Neuronal stem cell (in vitro differentiated cells): ENCODE data around the gene UGT1A6.

Source experiments
- DNase-seq: peaks from one replicate; pipeline ENCODE4 v3.0.0-alpha.2; 2013; ENCODE audit warnings: low spot score
- H2AFZ ChIP-seq: one replicate; pipeline ENCODE4 v1.6.1; 2013; ENCODE audit warnings: mild to moderate bottlenecking, low read length, inconsistent platforms
- H2AK5ac ChIP-seq: 2 replicates; pipeline ENCODE4 v1.6.1; 2013; ENCODE audit warnings: low read depth, mild to moderate bottlenecking, inconsistent platforms, low read length, moderate library complexity, mixed read lengths
- H2BK120ac ChIP-seq: 2 replicates; pipeline ENCODE4 v1.6.1; 2013; ENCODE audit warnings: low read depth, mild to moderate bottlenecking, inconsistent platforms, low read length, moderate library complexity, mixed read lengths
- H2BK12ac ChIP-seq: one replicate; pipeline ENCODE4 v1.6.1; 2013; ENCODE audit warnings: low read length, inconsistent platforms
- H2BK15ac ChIP-seq: 2 replicates; pipeline ENCODE4 v1.6.1; 2013; ENCODE audit warnings: mild to moderate bottlenecking, low read length, inconsistent platforms, mixed read lengths
- H2BK5ac ChIP-seq: one replicate; pipeline ENCODE4 v1.6.1; 2013; ENCODE audit warnings: inconsistent platforms, mild to moderate bottlenecking, low read length, moderate library complexity
- H3K14ac ChIP-seq: one replicate; pipeline ENCODE4 v1.6.1; 2013; ENCODE audit warnings: low read length, inconsistent platforms
- H3K18ac ChIP-seq: 2 replicates; pipeline ENCODE4 v1.6.1; 2013; ENCODE audit warnings: low read length, inconsistent platforms
- H3K23ac ChIP-seq: 2 replicates; pipeline ENCODE4 v1.6.1; 2013; ENCODE audit warnings: low read depth, mild to moderate bottlenecking, mixed read lengths, low read length, inconsistent platforms; ENCODE audit not compliant: poor library complexity
- H3K27ac ChIP-seq: replicated peaks from 3 replicates; pipeline ENCODE4 v1.5.1; 2013; ENCODE audit warnings: low read length, inconsistent platforms
- H3K27me3 ChIP-seq, 3 experiments: 2 replicates each; pipeline ENCODE4 v1.6.1; 2013; ENCODE audit warnings: low read length in 3 of 3, mild to moderate bottlenecking in 2 of 3, inconsistent platforms in 1 of 3, low read depth in 1 of 3, mixed read lengths in 1 of 3, moderate library complexity in 1 of 3; ENCODE audit not compliant: control insufficient read depth in 3 of 3, insufficient read depth in 3 of 3
- H3K36me3 ChIP-seq, 2 donors: replicated peaks in 1 of 2; 2 replicates each; pipeline ENCODE4 v1.6.1; 2013; ENCODE audit warnings: low read length in 2 of 2; ENCODE audit not compliant: control insufficient read depth in 2 of 2, insufficient read depth in 2 of 2
- H3K4ac ChIP-seq: 2 replicates; pipeline ENCODE4 v1.6.1; 2013; ENCODE audit warnings: inconsistent platforms, mild to moderate bottlenecking, low read length, moderate library complexity
- H3K4me1 ChIP-seq, 2 donors: 1 replicate in 1 of 2; 2 replicates in 1 of 2; pipeline ENCODE4 v1.6.1; 2013; ENCODE audit warnings: low read length in 2 of 2, low read depth in 1 of 2; ENCODE audit not compliant: control insufficient read depth in 2 of 2, insufficient read depth in 1 of 2
- H3K4me2 ChIP-seq: one replicate; pipeline ENCODE4 v1.6.1; 2013; ENCODE audit warnings: mild to moderate bottlenecking, low read length, inconsistent platforms; ENCODE audit not compliant: insufficient read depth, poor library complexity, severe bottlenecking
- H3K4me3 ChIP-seq, 2 donors: 2 replicates each; pipeline ENCODE4 v1.5.1; 2013; ENCODE audit warnings: low read length in 2 of 2, mild to moderate bottlenecking in 2 of 2, inconsistent platforms in 1 of 2, moderate library complexity in 1 of 2
- H3K79me1 ChIP-seq: one replicate; pipeline ENCODE4 v1.6.1; 2013; ENCODE audit warnings: low read depth, mild to moderate bottlenecking, inconsistent platforms, low read length, moderate library complexity
- H3K9ac ChIP-seq: one replicate; pipeline ENCODE4 v1.6.1; 2013; ENCODE audit warnings: mild to moderate bottlenecking, low read depth, low read length, inconsistent platforms; ENCODE audit not compliant: poor library complexity
- H3K9me3 ChIP-seq, 2 donors: replicated peaks in 1 of 2; 2 replicates each; pipeline versions ENCODE3 to v1.6.1; 2013; ENCODE audit warnings: low read length in 2 of 2, mild to moderate bottlenecking in 2 of 2, inconsistent platforms in 1 of 2, low read depth in 1 of 2, mixed read lengths in 1 of 2, moderate library complexity in 1 of 2; ENCODE audit not compliant: control insufficient read depth in 2 of 2, insufficient read depth in 1 of 2
- H4K8ac ChIP-seq: one replicate; pipeline ENCODE4 v1.6.1; 2013; ENCODE audit warnings: low read depth, mild to moderate bottlenecking, inconsistent platforms, low read length, moderate library complexity
- H4K91ac ChIP-seq: one replicate; pipeline ENCODE4 v1.6.1; 2013; ENCODE audit warnings: low read length, low read depth, mild to moderate bottlenecking, inconsistent platforms; ENCODE audit not compliant: poor library complexity
- WGBS, 2 donors: extraction: QIAGEN DNeasy Blood & Tissue Kit; methylation state at CpG; one replicate each; pipeline ENCODE4 v1.1.7; 2013; ENCODE audit warnings: missing lambda C conversion rate in 2 of 2, mixed read lengths in 1 of 2; ENCODE audit not compliant: insufficient read length in 2 of 2, insufficient replicate concordance in 1 of 2; ENCODE audit errors: extremely low coverage in 2 of 2; 5-methylcytosine and 5-hydroxymethylcytosine counted together

UGT1A6 gene

GRCh38 chr2:233693963-233694362 is 1.3 kb downstream of the UGT1A6 start:
- H2BK120ac ChIP-seq, result no peak overlapping the region
- no peak overlapping the region for H3K4ac ChIP-seq
- no peaks in the 10 kb centered on the region for H3K79me1 ChIP-seq
- no peak overlapping the region for H2AK5ac ChIP-seq
- no peak overlapping the region for H3K4me2 ChIP-seq
- H4K91ac ChIP-seq, result no peak overlapping the region
- no peak overlapping the region for H3K14ac ChIP-seq
- no peaks in the 10 kb centered on the region for H3K9me3 ChIP-seq
- no peak overlapping the region for H3K18ac ChIP-seq
- no peak for DNase-seq
- no peaks in the 10 kb centered on the region for H3K36me3 ChIP-seq
- H4K8ac ChIP-seq, result no peak overlapping the region
- no peak overlapping the region for H3K27ac ChIP-seq
- no peak overlapping the region for H3K9ac ChIP-seq
- H3K27me3 ChIP-seq, result no peaks in the 10 kb centered on the region
- no peak overlapping the region for H2BK5ac ChIP-seq
- H2AFZ ChIP-seq, result no peak overlapping the region
- peaks cover 0 to 3% of the 10 kb centered on the region in 2 donors for H3K4me1 ChIP-seq
- H2BK15ac ChIP-seq, result no peak overlapping the region
- no CpG with 5 or more reads among the region's 6 CpGs for WGBS, 2 donors
- no peak overlapping the region for H2BK12ac ChIP-seq
- no peak overlapping the region for H3K23ac ChIP-seq
- H3K4me3 ChIP-seq, result no peak overlapping the region

DNA sequence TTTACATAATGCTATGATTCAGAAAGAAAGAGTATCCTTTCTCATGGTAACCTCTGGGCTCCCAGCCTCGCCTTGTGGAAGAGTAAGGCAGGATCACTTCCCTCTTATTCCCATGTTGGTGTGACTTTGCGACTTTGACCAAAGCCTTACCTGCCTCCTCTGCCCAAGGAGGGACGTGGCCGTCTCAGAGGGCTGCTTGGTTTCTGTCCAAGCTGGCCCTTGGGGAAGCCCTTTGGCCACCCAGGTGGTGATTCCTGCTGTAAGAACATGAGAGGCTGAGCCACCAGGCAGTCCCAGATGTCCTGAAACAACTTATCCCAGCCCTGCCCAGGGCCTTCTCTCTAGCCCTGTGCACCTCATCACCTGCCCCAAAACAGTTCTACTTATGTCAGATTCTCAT is 6.0 kb downstream of the UGT1A6 start:
- Histone ChIP-seq H4K91ac (no peak overlapping the region), H3K79me1 (no peaks in the 10 kb centered on the region), H3K36me3 (no peaks in the 10 kb centered on the region), H2BK120ac (no peak overlapping the region), H3K9ac (no peak overlapping the region), H3K14ac (no peak overlapping the region), H3K18ac (peak overlapping the region; percentile 38), H2BK5ac (no peak overlapping the region), H2BK12ac (no peak overlapping the region), H4K8ac (no peak overlapping the region), H2BK15ac (no peak overlapping the region), H3K27ac (no peak overlapping the region), H3K4me1 (peaks cover 9% of the 10 kb centered on the region in 2 donors), H3K4me2 (no peak overlapping the region), H2AK5ac (no peak overlapping the region), H3K4ac (peak overlapping the region; percentile 13), H3K27me3 (no peaks in the 10 kb centered on the region), H3K9me3 (no peaks in the 10 kb centered on the region), H3K23ac (no peak overlapping the region), H2AFZ (no peak overlapping the region), H3K4me3 (no peak overlapping the region)
- no CpG with 5 or more reads among the region's 4 CpGs for WGBS, 2 donors
- no peak for DNase-seq

DNA sequence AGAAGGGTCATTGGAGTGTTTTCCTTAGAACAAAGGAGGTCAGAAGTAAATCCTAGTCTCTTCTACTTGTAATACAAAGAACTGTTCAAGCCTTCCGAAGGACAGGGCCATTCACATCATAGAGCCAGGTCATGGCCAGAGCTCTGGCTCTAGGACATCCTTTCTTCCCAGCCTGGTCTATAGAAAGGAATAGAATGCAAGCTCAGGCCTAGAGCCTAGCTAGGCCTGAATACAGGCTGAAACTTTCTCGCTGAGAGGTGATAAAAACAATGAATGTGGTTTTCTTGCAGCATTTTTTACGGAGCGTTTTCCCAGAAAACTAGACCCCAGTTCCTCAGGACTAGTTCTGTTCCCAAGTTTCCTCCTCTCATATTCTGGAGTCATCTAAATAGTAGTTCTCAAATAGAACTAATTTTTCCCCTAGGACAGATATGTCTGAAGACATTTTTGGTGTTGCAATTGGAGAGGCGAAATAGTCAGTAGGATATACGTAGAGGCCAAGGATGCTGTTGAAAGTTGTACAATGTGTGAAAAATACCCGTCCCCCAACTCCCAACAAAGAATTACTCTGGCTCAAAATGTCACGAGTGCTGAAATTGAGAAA is 6.8 kb downstream of the UGT1A6 start:
- Histone ChIP-seq H2BK120ac (no peak overlapping the region), H2AK5ac (no peak overlapping the region), H2BK15ac (no peak overlapping the region), H3K14ac (no peak overlapping the region), H2BK12ac (no peak overlapping the region), H3K9ac (no peak overlapping the region), H2AFZ (peak overlapping the region; percentile 69), H3K27me3 (no peaks in the 10 kb centered on the region), H4K91ac (no peak overlapping the region), H3K4me1 (peaks cover 9% of the 10 kb centered on the region in 2 donors), H2BK5ac (no peak overlapping the region), H3K23ac (no peak overlapping the region), H3K4ac (no peak overlapping the region), H3K79me1 (no peaks in the 10 kb centered on the region), H3K36me3 (no peaks in the 10 kb centered on the region), H3K4me2 (no peak overlapping the region), H3K18ac (no peak overlapping the region), H3K27ac (peak overlapping the region; percentile 39), H4K8ac (no peak overlapping the region), H3K4me3 (no peak overlapping the region), H3K9me3 (no peaks in the 10 kb centered on the region)
- no peak for DNase-seq
- no CpG with 5 or more reads among the region's 8 CpGs for WGBS, 2 donors

DNA sequence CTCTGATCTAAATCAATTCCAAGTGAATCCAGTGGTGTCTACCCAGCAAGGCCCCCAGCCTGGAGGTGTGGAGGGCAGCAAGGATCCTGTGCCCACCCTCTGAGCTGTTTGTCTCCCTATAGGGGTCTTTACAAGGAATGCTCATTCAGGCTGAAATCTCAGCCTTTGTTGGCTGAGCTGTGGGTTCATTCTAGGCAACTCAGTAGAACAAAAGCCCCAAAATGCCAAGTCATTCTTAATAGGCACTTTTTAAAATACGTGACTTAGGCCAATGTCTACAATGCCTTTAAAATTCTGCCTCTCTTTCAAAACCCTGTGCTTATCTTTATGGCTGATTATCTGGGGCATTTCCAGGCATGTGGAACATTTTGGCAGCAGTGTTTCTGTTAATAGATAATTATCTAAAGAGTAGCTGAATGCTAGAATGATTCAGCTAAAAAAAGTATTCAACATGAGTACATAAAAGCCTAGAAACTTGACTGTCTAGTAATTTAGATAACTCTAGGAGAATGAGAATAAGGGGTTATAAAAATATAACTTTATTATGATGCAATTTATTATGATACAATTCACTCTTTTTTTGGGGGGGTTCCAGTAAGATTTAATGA is 7.4 kb downstream of the UGT1A6 start:
- H2BK15ac ChIP-seq, result no peak overlapping the region
- H3K18ac ChIP-seq, result no peak overlapping the region
- H3K36me3 ChIP-seq, result no peaks in the 10 kb centered on the region
- peak overlapping the region; percentile 52 for H3K27ac ChIP-seq
- H3K4me2 ChIP-seq, result peak overlapping the region; percentile 13
- H2BK12ac ChIP-seq, result no peak overlapping the region
- no peaks in the 10 kb centered on the region for H3K9me3 ChIP-seq
- H3K27me3 ChIP-seq, result no peaks in the 10 kb centered on the region
- no peak overlapping the region for H2BK120ac ChIP-seq
- no peak overlapping the region for H3K4me3 ChIP-seq
- DNase-seq, result peak; percentile 70
- H4K8ac ChIP-seq, result no peak overlapping the region
- peaks cover 9% of the 10 kb centered on the region in 2 donors for H3K4me1 ChIP-seq
- no peak overlapping the region for H4K91ac ChIP-seq
- H3K14ac ChIP-seq, result no peak overlapping the region
- no peak overlapping the region for H3K4ac ChIP-seq
- H2BK5ac ChIP-seq, result no peak overlapping the region
- no peak overlapping the region for H2AK5ac ChIP-seq
- WGBS, 2 donors, result no CpG with 5 or more reads among the region's 1 CpG
- H3K9ac ChIP-seq, result no peak overlapping the region
- H3K79me1 ChIP-seq, result no peaks in the 10 kb centered on the region
- H2AFZ ChIP-seq, result peak overlapping the region; percentile 69
- no peak overlapping the region for H3K23ac ChIP-seq
